ENCODE measurements around the gene FURIN.

DNA sequence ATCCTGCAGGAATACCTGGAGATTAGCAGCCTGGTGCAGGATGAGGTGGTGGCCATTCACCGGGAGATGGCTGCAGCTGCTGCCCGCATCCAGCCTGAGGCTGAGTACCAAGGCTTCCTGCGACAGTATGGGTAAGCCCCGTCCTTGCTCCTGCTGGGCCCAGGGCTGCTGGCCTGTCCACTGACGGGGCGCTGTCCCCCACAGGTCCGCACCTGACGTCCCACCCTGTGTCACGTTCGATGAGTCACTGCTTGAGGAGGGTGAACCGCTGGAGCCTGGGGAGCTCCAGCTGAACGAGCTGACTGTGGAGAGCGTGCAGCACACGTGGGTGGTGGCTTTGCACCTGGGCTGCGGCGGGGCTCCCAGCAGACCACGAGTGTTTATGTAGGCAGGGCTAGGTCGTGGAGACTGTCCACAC lies 20.9 kb downstream of the FURIN start:
- TF ChIP-seq CTCF (IDR thresholded peaks at IDR 0.05; ENCODE audit: poor library complexity) (no peak), EZH2 (IDR thresholded peaks at IDR 0.05; ENCODE audit: borderline replicate concordance) (no peak), EZH2phosphoT487 (IDR thresholded peaks at IDR 0.05; ENCODE audit: low read depth, severe bottlenecking, unreplicated experiment) (no peak)
